Measurements from ENCODE around the gene MMP7.
"Not testable (repeated sequence)": the region's sequence is repeated elsewhere in the genome, so short reads cannot be mapped to it uniquely, and the experiment has no call there.

Gene MMP7

GRCh38 chr11:102539567-102539966, 9.0 kb upstream of the MMP7 start:
- no peak for DNase-seq (ENCODE audit: low spot score)

- DNase-seq (ENCODE audit: low spot score): no peak
Observed at GRCh38 chr11:102538932-102539331, 8.4 kb upstream of the MMP7 start.

- peak; percentile 14 for DNase-seq (ENCODE audit: low spot score)
Observed at GRCh38 chr11:102534261-102534872, 3.8 kb upstream of the MMP7 start.

GRCh38 chr11:102528618-102529017, 1.9 kb downstream of the MMP7 start:
- DNase-seq (ENCODE audit: low spot score): no peak

GRCh38 chr11:102527684-102528083, 2.9 kb downstream of the MMP7 start:
- no peak for DNase-seq (ENCODE audit: low spot score)

- DNase-seq (ENCODE audit: low spot score): no peak
Observed at GRCh38 chr11:102527041-102527440, 3.5 kb downstream of the MMP7 start.

GRCh38 chr11:102523887-102524286, 6.7 kb downstream of the MMP7 start:
- no peak for DNase-seq (ENCODE audit: low spot score)

- no peak for DNase-seq (ENCODE audit: low spot score)
Observed at GRCh38 chr11:102523189-102523570, 7.4 kb downstream of the MMP7 start.

GRCh38 chr11:102522312-102523188, 8.0 kb downstream of the MMP7 start:
- DNase-seq (ENCODE audit: low spot score): no peak

- no peak for DNase-seq (ENCODE audit: low spot score)
Observed at GRCh38 chr11:102521121-102521520, 9.4 kb downstream of the MMP7 start.

GRCh38 chr11:102520514-102520913, 10.0 kb downstream of the MMP7 start:
- DNase-seq (ENCODE audit: low spot score): no peak

GRCh38 chr11:102518296-102519094, 12.1 kb downstream of the MMP7 start:
- no peak for DNase-seq (ENCODE audit: low spot score)

- no peak for DNase-seq (ENCODE audit: low spot score)
Observed at GRCh38 chr11:102517670-102518069, 12.9 kb downstream of the MMP7 start.

GRCh38 chr11:102516179-102516578, 14.4 kb downstream of the MMP7 start:
- DNase-seq (ENCODE audit: low spot score): no peak

- no peak for DNase-seq (ENCODE audit: low spot score)
Observed at GRCh38 chr11:102513869-102514268, 16.7 kb downstream of the MMP7 start.

GRCh38 chr11:102510439-102511135, 20.0 kb downstream of the MMP7 start:
- DNase-seq (ENCODE audit: low spot score): no peak

GRCh38 chr11:102502831-102503230, 27.7 kb downstream of the MMP7 start:
- DNase-seq (ENCODE audit: low spot score): not testable (repeated sequence)

GRCh38 chr11:102500829-102501228, 29.7 kb downstream of the MMP7 start:
- no peak for DNase-seq (ENCODE audit: low spot score)

- DNase-seq (ENCODE audit: low spot score): no peak
Observed at GRCh38 chr11:102499931-102500330, 30.6 kb downstream of the MMP7 start.

GRCh38 chr11:102499151-102499550, 31.4 kb downstream of the MMP7 start:
- no peak for DNase-seq (ENCODE audit: low spot score)

GRCh38 chr11:102497061-102497460, 33.5 kb downstream of the MMP7 start:
- DNase-seq (ENCODE audit: low spot score): no peak

Measured in HuH-7 (cell line).